ENCODE results near the gene URB2.

The URB2 gene

GRCh38 chr1:229629261-229629660 is 3.2 kb downstream of the URB2 start:
- in situ Hi-C loops (cut with HindIII; ENCODE audit: low sequenced_read_pairs), result no loop called here
- TF ChIP-seq CTCF (IDR thresholded peaks at IDR 0.05; ENCODE audit: low read depth, low read length), result no peak
- DNase-seq (ENCODE audit: low read depth, low spot score), result peak; percentile 35
- H3K4me3 ChIP-seq (ENCODE audit: low read depth, low read length), result no peak overlapping the region

DNA sequence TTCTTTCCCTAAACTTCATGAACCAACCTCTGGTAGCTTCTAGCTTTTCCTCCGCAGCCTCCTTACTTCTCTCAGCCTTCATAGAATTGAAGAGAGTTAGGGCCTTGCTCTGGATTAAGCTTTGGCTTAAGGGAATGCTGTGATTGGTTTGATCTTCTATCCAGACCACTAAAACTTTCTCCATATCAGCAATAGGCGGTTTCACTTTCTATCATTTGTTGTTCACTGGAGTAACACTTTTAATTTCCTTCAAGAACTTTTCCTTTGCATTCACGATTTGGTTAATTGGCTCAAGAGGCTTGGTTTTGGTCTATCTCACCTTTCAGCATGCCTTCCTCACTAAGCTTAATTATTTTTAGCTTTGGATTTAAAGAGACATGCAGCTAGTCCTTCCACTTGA is 5.1 kb downstream of the URB2 start:
- TF ChIP-seq CTCF (IDR thresholded peaks at IDR 0.05; ENCODE audit: low read depth, low read length), result no peak
- DNase-seq (ENCODE audit: low read depth, low spot score), result no peak
- in situ Hi-C loops (cut with HindIII; ENCODE audit: low sequenced_read_pairs), result no loop called here
- H3K4me3 ChIP-seq (ENCODE audit: low read depth, low read length), result no peak overlapping the region

GRCh38 chr1:229631966-229632365 is 5.9 kb downstream of the URB2 start:
- in situ Hi-C loops (cut with HindIII; ENCODE audit: low sequenced_read_pairs), result no loop called here
- no peak for TF ChIP-seq CTCF (IDR thresholded peaks at IDR 0.05; ENCODE audit: low read depth, low read length)

DNA sequence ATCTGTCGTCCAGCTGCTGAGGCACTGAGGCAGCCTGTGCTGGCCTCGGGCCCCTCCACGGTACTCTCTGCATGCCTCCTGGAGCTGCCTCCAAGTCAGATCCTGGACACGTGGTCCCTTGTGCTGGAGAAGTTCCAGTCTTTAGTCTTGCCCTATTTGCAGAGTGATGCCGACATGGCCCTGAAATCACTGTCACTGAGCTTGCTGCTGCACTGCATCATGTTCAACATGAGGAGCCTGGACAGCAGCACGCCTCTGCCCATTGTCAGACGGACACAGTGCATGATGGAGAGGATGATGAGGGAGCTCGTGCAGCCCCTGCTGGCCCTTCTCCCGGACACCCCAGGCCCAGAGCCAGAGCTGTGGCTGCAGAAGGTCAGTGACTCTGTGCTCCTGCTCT is 10.0 kb downstream of the URB2 start:
- in situ Hi-C loops (cut with HindIII; ENCODE audit: low sequenced_read_pairs), result no loop called here
- no peak for TF ChIP-seq CTCF (IDR thresholded peaks at IDR 0.05; ENCODE audit: low read depth, low read length)
- H3K4me3 ChIP-seq (ENCODE audit: low read depth, low read length), result no peak overlapping the region
- DNase-seq (ENCODE audit: low read depth, low spot score), result no peak

More at GRCh38 chr1:229631966-229632365, 5.9 kb downstream of the URB2 start:
- DNase-seq (ENCODE audit: low read depth, low spot score), result no peak
- no peak overlapping the region for H3K4me3 ChIP-seq (ENCODE audit: low read depth, low read length)

GRCh38 chr1:229637746-229638145 is 11.7 kb downstream of the URB2 start:
- in situ Hi-C loops (cut with HindIII; ENCODE audit: low sequenced_read_pairs), result no loop called here
- no peak overlapping the region for H3K4me3 ChIP-seq (ENCODE audit: low read depth, low read length)
- no peak for DNase-seq (ENCODE audit: low read depth, low spot score)
- no peak for TF ChIP-seq CTCF (IDR thresholded peaks at IDR 0.05; ENCODE audit: low read depth, low read length)

GRCh38 chr1:229640455-229640854 is 14.4 kb downstream of the URB2 start:
- in situ Hi-C loops (cut with HindIII; ENCODE audit: low sequenced_read_pairs), result no loop called here
- no peak for DNase-seq (ENCODE audit: low read depth, low spot score)
- no peak for TF ChIP-seq CTCF (IDR thresholded peaks at IDR 0.05; ENCODE audit: low read depth, low read length)
- no peak overlapping the region for H3K4me3 ChIP-seq (ENCODE audit: low read depth, low read length)

GRCh38 chr1:229641306-229641705 is 15.3 kb downstream of the URB2 start:
- no peak for DNase-seq (ENCODE audit: low read depth, low spot score)
- TF ChIP-seq CTCF (IDR thresholded peaks at IDR 0.05; ENCODE audit: low read depth, low read length), result no peak
- H3K4me3 ChIP-seq (ENCODE audit: low read depth, low read length), result no peak overlapping the region
- in situ Hi-C loops (cut with HindIII; ENCODE audit: low sequenced_read_pairs), result no loop called here
